T-cell (primary cell): ENCODE measurements around the gene IMMP2L. TPM values are rescaled to one million over a fixed set of nuclear protein-coding genes. Genes with fewer than 3 reads are reported as not detected.

Source experiments
- ATAC-seq, 4 experiments: fragments of 200-7000 bp in 3 of 4; fragments of 150-1000 bp in 1 of 4; cut with Tn5 transposase; replicated peaks in 1 of 4; 1 replicate in 3 of 4; 2 replicates in 1 of 4; pipeline ENCODE4 v1.10.0; 2021; ENCODE audit warnings: moderate library complexity in 3 of 4, mild to moderate bottlenecking in 2 of 4, moderate number of reproducible peaks in 1 of 4
- CTCF ChIA-PET, 2 donors: fragments of 300-600 bp; sonication (Branson Sonifier 250); formaldehyde crosslinking; loops; one replicate each; lab custom pipeline; 2022; ENCODE audit warnings: antibody characterized with exemption in 2 of 2; lab: Charles Lee
- POLR2A ChIA-PET, 2 donors: fragments of 300-600 bp; sonication (Branson Sonifier 250); formaldehyde crosslinking; loops; one replicate each; lab custom pipeline; 2022; ENCODE audit warnings: antibody characterized with exemption in 2 of 2; lab: Charles Lee
- DNase-seq, 35 experiments: peaks; one replicate each; pipeline versions ENCODE4 v3.0.0 to v3.0.0-alpha.2; 2013 to 2023
- H3K27ac ChIP-seq: one replicate; pipeline ENCODE4 v1.5.1; 2013; ENCODE audit warnings: low read length
- H3K27me3 ChIP-seq, 2 experiments: replicated peaks in 1 of 2; 1 replicate in 1 of 2; 2 replicates in 1 of 2; pipeline versions ENCODE4 v1.6.1 to v1.7.0; 2013; ENCODE audit warnings: low read length in 1 of 2, mixed read lengths in 1 of 2; ENCODE audit not compliant: control insufficient read depth in 2 of 2, insufficient read depth in 2 of 2; ENCODE audit errors: extremely low read depth in 1 of 2
- H3K36me3 ChIP-seq, 2 donors: 1 replicate in 1 of 2; 2 replicates in 1 of 2; pipeline versions ENCODE4 v1.6.1 to v1.7.0; 2013; ENCODE audit warnings: low read length in 1 of 2; ENCODE audit not compliant: control insufficient read depth in 2 of 2, insufficient read depth in 1 of 2; ENCODE audit errors: extremely low read depth in 1 of 2
- H3K4me1 ChIP-seq, 2 experiments: 1 replicate in 1 of 2; 2 replicates in 1 of 2; pipeline versions ENCODE4 v1.6.1 to v1.7.0; 2013; ENCODE audit warnings: low read length in 2 of 2, mixed read lengths in 1 of 2; ENCODE audit not compliant: insufficient read depth in 2 of 2, control insufficient read depth in 1 of 2; ENCODE audit errors: extremely low read depth in 1 of 2
- H3K4me3 ChIP-seq, 2 donors: 1 replicate in 1 of 2; 2 replicates in 1 of 2; pipeline versions ENCODE4 v1.5.1 to v1.7.0; 2013; ENCODE audit warnings: mild to moderate bottlenecking in 2 of 2, low read length in 1 of 2, moderate library complexity in 1 of 2; ENCODE audit not compliant: control insufficient read depth in 1 of 2; ENCODE audit errors: extremely low read depth in 1 of 2
- H3K9me3 ChIP-seq: 2 replicates; pipeline ENCODE4 v1.7.0; 2013
- H3K27ac Mint-ChIP-seq, 2 donors: one replicate each; pipeline ENCODE4 v1.8.0; 2020 to 2021; ENCODE audit warnings: mild to moderate bottlenecking in 2 of 2, mixed read lengths in 2 of 2
- H3K27me3 Mint-ChIP-seq, 2 donors: one replicate each; pipeline ENCODE4 v1.8.0; 2021 to 2022; ENCODE audit warnings: mixed read lengths in 2 of 2
- H3K36me3 Mint-ChIP-seq: one replicate; pipeline ENCODE4 v1.8.0; 2021; ENCODE audit warnings: mixed read lengths
- H3K4me1 Mint-ChIP-seq, 3 donors: one replicate each; pipeline ENCODE4 v1.8.0; 2020 to 2022; ENCODE audit warnings: mixed read lengths in 3 of 3, mild to moderate bottlenecking in 1 of 3
- H3K4me3 Mint-ChIP-seq, 3 donors: one replicate each; pipeline ENCODE4 v1.8.0; 2020 to 2022; ENCODE audit warnings: mild to moderate bottlenecking in 3 of 3, mixed read lengths in 3 of 3, moderate library complexity in 3 of 3
- H3K9me3 Mint-ChIP-seq, 3 donors: one replicate each; pipeline ENCODE4 v1.8.0; 2020 to 2022; ENCODE audit warnings: mixed read lengths in 3 of 3
- WGBS: methylation state at CpG from one replicate; pipeline ENCODE4 v1.1.5; 2013; ENCODE audit warnings: missing lambda C conversion rate; ENCODE audit not compliant: insufficient coverage; 5-methylcytosine and 5-hydroxymethylcytosine counted together
- total RNA-seq, 35 experiments: library from RNA in 6 of 35; stranded (reverse) in 6 of 35; fragments of 120-200 nt in 1 of 35; gene quantifications; one replicate each; pipeline versions ENCODE4 v1.2.1 to v1.2.4 and lab custom pipeline; 2013 to 2026

Gene IMMP2L
- total RNA-seq, 5 donors from 2014 or later (not counting 1 experiment from before 2014, with no cell fraction given), result 14.1 to 27.3 (median 21.7) TPM

GRCh38 chr7:110801502-110801901 is 760.8 kb downstream of the IMMP2L start:
- no peaks in the 10 kb centered on the region for H3K4me1 Mint-ChIP-seq
- no peaks in the 10 kb centered on the region for H3K9me3 ChIP-seq
- H3K27me3 ChIP-seq, result no peaks in the 10 kb centered on the region
- ChIA-PET CTCF (no interaction called here), POLR2A (no interaction called here)
- no peak overlapping the region for H3K27ac Mint-ChIP-seq
- H3K27ac ChIP-seq, result no peak overlapping the region
- ATAC-seq, result no peak
- no peak for DNase-seq
- no peaks in the 10 kb centered on the region for H3K36me3 Mint-ChIP-seq
- no peaks in the 10 kb centered on the region for H3K27me3 Mint-ChIP-seq
- H3K4me1 ChIP-seq, result no peaks in the 10 kb centered on the region
- peaks cover 0 to 6% (median 0%) of the 10 kb centered on the region in 3 donors for H3K9me3 Mint-ChIP-seq
- no peaks in the 10 kb centered on the region for H3K36me3 ChIP-seq
- H3K4me3 Mint-ChIP-seq, result no peak overlapping the region
- H3K4me3 ChIP-seq, result no peak overlapping the region
- WGBS, result 71% methylated on average over 1 of the region's 1 CpG

DNA sequence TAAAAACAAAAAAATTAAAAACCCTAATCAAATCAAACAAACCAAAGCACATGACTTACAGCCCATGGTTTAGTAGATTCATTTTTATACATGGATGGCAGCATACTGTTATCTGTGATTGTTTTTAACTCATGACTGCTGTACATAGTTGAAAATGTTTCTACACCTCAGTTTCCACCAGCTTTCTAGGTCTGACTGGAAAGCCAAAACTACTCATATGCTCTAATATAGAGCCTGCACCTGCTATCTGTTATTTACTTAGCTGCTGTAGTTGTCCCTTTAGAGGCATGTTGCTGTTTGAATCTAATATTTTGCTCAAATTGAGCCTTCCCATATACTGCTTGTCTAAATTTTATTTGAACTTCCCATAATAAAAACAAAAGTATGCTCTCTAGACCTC is 761.3 kb downstream of the IMMP2L start:
- H3K36me3 Mint-ChIP-seq, result no peaks in the 10 kb centered on the region
- no peak overlapping the region for H3K27ac ChIP-seq
- H3K4me1 Mint-ChIP-seq, result no peaks in the 10 kb centered on the region
- H3K27ac Mint-ChIP-seq, result no peak overlapping the region
- no peaks in the 10 kb centered on the region for H3K27me3 ChIP-seq
- POLR2A ChIA-PET, result no interaction called here
- CTCF ChIA-PET, result no interaction called here
- no peaks in the 10 kb centered on the region for H3K27me3 Mint-ChIP-seq
- no peak overlapping the region for H3K4me3 ChIP-seq
- no peaks in the 10 kb centered on the region for H3K36me3 ChIP-seq
- H3K4me1 ChIP-seq, result no peaks in the 10 kb centered on the region
- DNase-seq, result no peak
- peaks cover 0 to 6% (median 0%) of the 10 kb centered on the region in 3 donors for H3K9me3 Mint-ChIP-seq
- H3K4me3 Mint-ChIP-seq, result no peak overlapping the region
- ATAC-seq, result no peak
- H3K9me3 ChIP-seq, result no peaks in the 10 kb centered on the region

DNA sequence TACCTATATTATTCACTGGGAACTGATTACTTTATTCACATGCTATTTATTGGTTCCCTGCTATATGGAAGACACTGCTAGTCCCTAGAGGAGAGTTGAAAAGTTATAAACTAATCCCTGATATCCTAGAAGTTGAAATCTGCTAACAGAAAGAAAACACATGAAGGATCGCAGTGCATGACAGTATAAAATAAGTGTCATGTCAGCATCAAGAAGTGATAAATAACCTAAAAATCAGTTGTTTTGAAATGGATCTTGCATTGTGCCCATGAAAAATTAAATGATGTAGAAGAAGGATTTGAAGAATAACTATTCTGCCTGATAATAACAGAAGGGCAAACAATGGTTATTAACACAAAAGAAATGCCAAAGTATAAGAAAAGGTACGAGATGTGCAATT is 764.6 kb downstream of the IMMP2L start:
- H3K4me1 Mint-ChIP-seq, result no peaks in the 10 kb centered on the region
- WGBS, result no CpG with 5 or more reads among the region's 2 CpGs
- ATAC-seq, result no peak

GRCh38 chr7:110790992-110791391 is 771.3 kb downstream of the IMMP2L start:
- Histone ChIP-seq H3K36me3 (no peaks in the 10 kb centered on the region), H3K4me3 (no peak overlapping the region), H3K27me3 (no peaks in the 10 kb centered on the region), H3K4me1 (no peaks in the 10 kb centered on the region), H3K9me3 (no peaks in the 10 kb centered on the region), H3K27ac (no peak overlapping the region)
- no peaks in the 10 kb centered on the region for H3K4me1 Mint-ChIP-seq
- ChIA-PET CTCF (no interaction called here), POLR2A (no interaction called here)
- no peak for DNase-seq
- no peak overlapping the region for H3K27ac Mint-ChIP-seq
- no peaks in the 10 kb centered on the region for H3K27me3 Mint-ChIP-seq
- no peak for ATAC-seq
- no peak overlapping the region for H3K4me3 Mint-ChIP-seq
- no peaks in the 10 kb centered on the region for H3K9me3 Mint-ChIP-seq
- H3K36me3 Mint-ChIP-seq, result no peaks in the 10 kb centered on the region

More for the DNA sequence above, 764.6 kb downstream of the IMMP2L start:
- no peaks in the 10 kb centered on the region for H3K4me1 ChIP-seq
- H3K9me3 ChIP-seq, result no peaks in the 10 kb centered on the region
- H3K36me3 Mint-ChIP-seq, result no peaks in the 10 kb centered on the region
- no peaks in the 10 kb centered on the region for H3K9me3 Mint-ChIP-seq
- POLR2A ChIA-PET, result no interaction called here
- no peak overlapping the region for H3K27ac Mint-ChIP-seq
- CTCF ChIA-PET, result no interaction called here
- H3K27me3 Mint-ChIP-seq, result no peaks in the 10 kb centered on the region
- no peak overlapping the region for H3K4me3 Mint-ChIP-seq
- H3K27ac ChIP-seq, result no peak overlapping the region
- H3K36me3 ChIP-seq, result no peaks in the 10 kb centered on the region
- H3K27me3 ChIP-seq, result no peaks in the 10 kb centered on the region
- no peak overlapping the region for H3K4me3 ChIP-seq
- no peak for DNase-seq

DNA sequence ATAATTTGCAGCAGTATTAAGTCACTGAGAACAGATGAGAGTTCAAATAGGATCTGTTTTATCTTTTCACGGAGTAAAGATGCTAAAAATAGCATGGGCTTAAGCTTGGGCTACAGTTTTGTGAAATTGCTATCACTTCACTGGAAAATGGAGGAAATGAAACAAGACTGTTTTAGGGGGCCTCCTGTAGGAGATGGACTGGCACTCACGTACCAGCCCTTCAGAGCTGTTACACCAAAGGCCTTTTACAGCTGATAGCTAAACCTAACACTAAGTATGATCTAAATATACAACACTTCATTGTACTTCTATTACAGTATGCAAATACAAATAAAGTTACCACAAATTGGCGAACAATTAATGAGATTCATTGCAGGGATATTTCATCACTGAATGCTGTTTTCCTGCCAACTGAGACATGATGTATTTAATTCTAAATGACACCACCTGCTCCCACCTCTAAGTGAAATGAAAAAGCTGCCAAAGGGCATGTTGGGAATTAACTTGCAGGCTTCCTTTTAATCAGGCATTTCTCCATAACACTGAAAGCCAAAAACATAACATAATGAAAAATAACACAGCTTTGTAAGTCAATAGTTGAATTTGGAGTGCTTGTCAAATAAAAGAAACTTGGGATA is 775.8 kb downstream of the IMMP2L start:
- Histone ChIP-seq H3K27me3 (no peaks in the 10 kb centered on the region), H3K9me3 (no peaks in the 10 kb centered on the region), H3K4me3 (no peak overlapping the region), H3K36me3 (no peaks in the 10 kb centered on the region), H3K27ac (no peak overlapping the region), H3K4me1 (no peaks in the 10 kb centered on the region)
- no CpG with 5 or more reads among the region's 3 CpGs for WGBS
- POLR2A ChIA-PET, result interaction anchor here in 1 of 2 donors (0.6 kb wide), 1 partner anchor 652 kb away, joined by 3 read pairs; no protein-coding TSS in a partner anchor
- no peaks in the 10 kb centered on the region for H3K27me3 Mint-ChIP-seq
- no peak for ATAC-seq
- CTCF ChIA-PET, result no interaction called here
- no peak overlapping the region for H3K27ac Mint-ChIP-seq
- H3K9me3 Mint-ChIP-seq, result no peaks in the 10 kb centered on the region
- H3K36me3 Mint-ChIP-seq, result no peaks in the 10 kb centered on the region
- DNase-seq, result no peak
- H3K4me1 Mint-ChIP-seq, result peaks cover 0 to 2% (median 0%) of the 10 kb centered on the region in 3 donors
- H3K4me3 Mint-ChIP-seq, result no peak overlapping the region

DNA sequence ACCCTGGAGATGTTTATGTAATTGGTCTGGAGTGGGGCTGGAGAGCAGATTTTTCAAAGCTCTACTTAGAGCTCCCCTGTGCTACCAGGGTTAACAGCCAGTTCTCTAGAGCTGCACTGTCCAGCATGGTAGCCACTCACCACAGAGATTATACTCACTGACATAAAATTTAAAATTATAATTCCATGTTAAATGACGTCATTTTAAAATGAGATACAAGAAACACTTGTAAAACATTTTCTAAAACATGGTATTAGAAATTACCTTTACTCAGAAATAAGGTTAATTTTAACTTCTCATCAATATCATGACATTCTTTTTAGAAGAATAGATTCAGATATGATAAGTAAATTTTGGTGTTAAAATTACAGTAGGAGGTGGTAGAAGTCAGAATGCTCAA is 777.5 kb downstream of the IMMP2L start:
- H3K27ac ChIP-seq, result no peak overlapping the region
- Mint-ChIP-seq H3K27ac (no peak overlapping the region), H3K27me3 (no peaks in the 10 kb centered on the region), H3K4me1 (peaks cover 0 to 2% (median 0%) of the 10 kb centered on the region in 3 donors), H3K4me3 (no peak overlapping the region), H3K9me3 (no peaks in the 10 kb centered on the region), H3K36me3 (no peaks in the 10 kb centered on the region)
- no peaks in the 10 kb centered on the region for H3K4me1 ChIP-seq
- WGBS, result no CpG with 5 or more reads among the region's 1 CpG
- H3K27me3 ChIP-seq, result no peaks in the 10 kb centered on the region
- no peaks in the 10 kb centered on the region for H3K9me3 ChIP-seq
- no peak overlapping the region for H3K4me3 ChIP-seq
- CTCF ChIA-PET, result no interaction called here
- no peak for ATAC-seq
- H3K36me3 ChIP-seq, result no peaks in the 10 kb centered on the region
- POLR2A ChIA-PET, result no interaction called here
- no peak for DNase-seq

- H3K36me3 ChIP-seq, result no peaks in the 10 kb centered on the region
- H3K4me3 ChIP-seq, result no peak overlapping the region
- Mint-ChIP-seq H3K4me3 (no peak overlapping the region), H3K9me3 (no peaks in the 10 kb centered on the region), H3K36me3 (no peaks in the 10 kb centered on the region), H3K27me3 (no peaks in the 10 kb centered on the region), H3K27ac (no peak overlapping the region), H3K4me1 (peaks cover 0 to 2% (median 0%) of the 10 kb centered on the region in 3 donors)
- ChIA-PET CTCF (no interaction called here), POLR2A (no interaction called here)
- DNase-seq (no peak), ATAC-seq (no peak)
- no peaks in the 10 kb centered on the region for H3K9me3 ChIP-seq
- no peaks in the 10 kb centered on the region for H3K27me3 ChIP-seq
- no peak overlapping the region for H3K27ac ChIP-seq
- H3K4me1 ChIP-seq, result peaks cover 0 to 3% of the 10 kb centered on the region in 2 experiments
These were observed 781.6 kb downstream of the IMMP2L start for GRCh38 chr7:110780712-110781111.
